K562 (cell line): Measurements from ENCODE around the gene DNAH3. TPM values are rescaled to one million over a fixed set of nuclear protein-coding genes. Genes with fewer than 3 reads are reported as not detected.
A peak's percentile ranks its signal among the peaks of the same experiment; 100 is the strongest.

Experiments used
- ATAC-seq: fragments of 200-7000 bp; cut with Tn5 transposase; 3 replicates; pipeline ENCODE4 v1.9.1; 2020; ENCODE audit warnings: moderate library complexity
- BruUV-seq: library from RNA; stranded (reverse); fragments of 400-500 nt; replicated peaks from 2 replicates; lab custom pipeline; 2021; lab: Mats Ljungman, UMichigan
- CTCF ChIA-PET: fragments of 300-600 bp; formaldehyde crosslinking; extraction: SDS; loops from one replicate; lab custom pipeline; 2021; ENCODE audit warnings: low intra/inter-chr PET ratio; lab: Yijun Ruan, JAX
- POLR2A ChIA-PET: fragments of 300-600, 350-650 bp; sonication (Branson Sonifier 250); formaldehyde crosslinking; extraction: SDS; loops from one replicate; lab custom pipeline; 2021; ENCODE audit warnings: antibody characterized with exemption, inconsistent platforms; lab: Yijun Ruan, JAX
- DNase-seq, 4 experiments: peaks; one replicate each; pipeline versions ENCODE4 v3.0.0 to v3.0.0-alpha.2; 2011 to 2018; ENCODE audit warnings: low spot score in 3 of 4, mixed read lengths in 3 of 4; ENCODE audit errors: extremely low read depth in 1 of 4
- FAIRE-seq: peaks from 2 replicates; lab custom pipeline; 2011; peaks lifted over from hg19 to GRCh38; lab: Jason Lieb, UNC
- H2AFZ ChIP-seq: 2 replicates; pipeline ENCODE4 v1.6.0; 2011; ENCODE audit warnings: low read depth, low read length, control low read depth, inconsistent platforms
- H3K27ac ChIP-seq: fragments of 200-600 bp; 3 replicates; pipeline ENCODE4 v1.8.0; 2011; ENCODE audit warnings: low read depth, mild to moderate bottlenecking, control low read depth, inconsistent platforms, low read length, moderate library complexity, mixed read lengths; ENCODE audit errors: extremely low read depth
- H3K27me3 ChIP-seq, 2 experiments: fragments of 300-600 bp in 1 of 2; 2 replicates in 1 of 2; 3 replicates in 1 of 2; pipeline versions ENCODE4 v1.6.0 to v1.8.0; 2011; ENCODE audit warnings: inconsistent platforms in 2 of 2, low read length in 2 of 2, mild to moderate bottlenecking in 1 of 2, mixed read lengths in 1 of 2, moderate library complexity in 1 of 2; ENCODE audit not compliant: control insufficient read depth in 2 of 2, insufficient read depth in 2 of 2
- H3K36me3 ChIP-seq: fragments of 300-600 bp; 3 replicates; pipeline ENCODE4 v1.8.0; 2011; ENCODE audit warnings: mild to moderate bottlenecking, low read length, inconsistent platforms; ENCODE audit not compliant: control insufficient read depth, insufficient read depth
- H3K4me1 ChIP-seq, 2 experiments: fragments of 200-600 bp in 1 of 2; replicated peaks in 1 of 2; 2 replicates in 1 of 2; 3 replicates in 1 of 2; pipeline versions ENCODE4 v1.5.1 to v1.8.0; 2011; ENCODE audit warnings: inconsistent platforms in 2 of 2, low read length in 2 of 2, mild to moderate bottlenecking in 1 of 2, mixed read lengths in 1 of 2, moderate library complexity in 1 of 2; ENCODE audit not compliant: control insufficient read depth in 2 of 2, insufficient read depth in 2 of 2
- H3K4me2 ChIP-seq: 2 replicates; pipeline ENCODE4 v1.6.1; 2011; ENCODE audit warnings: low read length, control low read depth, inconsistent platforms, mixed read lengths; ENCODE audit not compliant: insufficient read depth
- H3K4me3 ChIP-seq: fragments of 200-600 bp; sonication (generic), shearing (Covaris generic); 2 replicates; pipeline ENCODE4 v1.5.1; 2016; ENCODE audit warnings: control low read depth, inconsistent platforms
- H3K79me2 ChIP-seq: fragments of 200-600 bp; 3 replicates; pipeline ENCODE4 v1.8.0; 2011; ENCODE audit warnings: low read length, inconsistent platforms; ENCODE audit not compliant: control insufficient read depth, insufficient read depth
- H3K9ac ChIP-seq, 2 experiments: 2 replicates each; pipeline versions ENCODE4 v1.6.0 to v1.6.1; 2011; ENCODE audit warnings: low read depth in 2 of 2, low read length in 2 of 2, control low read depth in 1 of 2, inconsistent platforms in 1 of 2, mild to moderate bottlenecking in 1 of 2, mixed read lengths in 1 of 2; ENCODE audit not compliant: insufficient read depth in 1 of 2
- H3K9me1 ChIP-seq: one replicate; pipeline ENCODE4 v1.6.0; 2011; ENCODE audit warnings: inconsistent platforms, mild to moderate bottlenecking, low read length, moderate library complexity; ENCODE audit not compliant: control insufficient read depth, insufficient read depth
- H3K9me3 ChIP-seq: replicated peaks from 2 replicates; pipeline ENCODE4 v1.5.1; 2011; ENCODE audit warnings: low read depth, low read length, inconsistent platforms; ENCODE audit not compliant: control insufficient read depth, insufficient read depth
- H4K20me1 ChIP-seq: replicated peaks from 2 replicates; pipeline ENCODE4 v1.6.1; 2011; ENCODE audit warnings: low read length, inconsistent platforms, mixed read lengths; ENCODE audit not compliant: control insufficient read depth, insufficient read depth
- CBFA2T2 ChIP-seq: fragments of 450-650 bp; conservative IDR thresholded peaks from 2 replicates; pipeline ENCODE4 v1.6.1; 2017; ENCODE audit warnings: mild to moderate bottlenecking
- CBFA2T3 ChIP-seq: fragments of 450-650 bp; IDR thresholded peaks from 2 replicates; pipeline ENCODE4 v1.6.1; 2017
- CHD4 ChIP-seq: fragments of 200-600 bp; sonication (generic); IDR thresholded peaks from 3 replicates; pipeline ENCODE4 v1.6.1; 2012; ENCODE audit warnings: low read depth, mild to moderate bottlenecking, mixed read lengths, low read length, inconsistent platforms; ENCODE audit not compliant: insufficient read depth, insufficient replicate concordance, poor library complexity, severe bottlenecking
- DMBX1 ChIP-seq: fragments of 250-450 bp; sonication (Bioruptor Pico); IDR thresholded peaks from 2 replicates; pipeline ENCODE4 v1.8.0; 2022; ENCODE audit warnings: inconsistent platforms, mild to moderate bottlenecking, moderate library complexity, borderline replicate concordance
- ERF ChIP-seq: fragments of 450-650 bp; formaldehyde crosslinking; IDR thresholded peaks from 2 replicates; pipeline ENCODE4 v1.4.0; 2020; ENCODE audit warnings: mild to moderate bottlenecking, mixed read lengths
- EZH2 ChIP-seq: IDR thresholded peaks from 2 replicates; pipeline ENCODE4 v1.6.1; 2012; ENCODE audit warnings: low read depth, mild to moderate bottlenecking, inconsistent platforms, low read length, borderline replicate concordance
- PHB ChIP-seq: fragments of 250-450 bp; sonication (Bioruptor Pico); IDR thresholded peaks from 2 replicates; pipeline ENCODE4 v1.5.0; 2021
- SLC30A9 ChIP-seq: fragments of 250-450 bp; sonication (Bioruptor Pico); IDR thresholded peaks from 2 replicates; pipeline ENCODE4 v1.8.0; 2022; ENCODE audit warnings: mild to moderate bottlenecking, moderate library complexity
- TAL1 ChIP-seq: fragments of 450-650 bp; IDR thresholded peaks from 2 replicates; pipeline ENCODE4 v1.6.1; 2016; ENCODE audit warnings: mild to moderate bottlenecking
- U2AF1 ChIP-seq: fragments of 200-400 bp; formaldehyde crosslinking; optimal IDR thresholded peaks from 2 replicates; pipeline ENCODE3; 2017; ENCODE audit warnings: mild to moderate bottlenecking, low read depth, low read length, moderate library complexity
- ZKSCAN3 ChIP-seq: fragments of 250-450 bp; sonication (Bioruptor Pico); IDR thresholded peaks from 2 replicates; pipeline ENCODE4 v1.4.0; 2020
- ZNF583 ChIP-seq: fragments of 250-450 bp; sonication (Bioruptor Pico); IDR thresholded peaks from 2 replicates; pipeline ENCODE4 v1.4.0; 2020
- WGBS: fragments of 100-300 bp; shearing (Covaris generic); methylation state at CpG from one replicate; pipeline ENCODE4 v1.1.6; 2016; ENCODE audit warnings: low coverage, mixed read lengths; ENCODE audit not compliant: insufficient coverage; ENCODE audit errors: missing lambda C conversion rate; 5-methylcytosine and 5-hydroxymethylcytosine counted together
- in situ Hi-C: fragments of 300-500 bp; cut with MboI; formaldehyde crosslinking; loops from 4 replicates; pipeline ENCODE4 v1.15.0; 2018; ENCODE audit warnings: inconsistent platforms, mixed read lengths
- intact Hi-C: fragments of 100-400 bp; cut with micrococcal nuclease; formaldehyde crosslinking; loops from 2 replicates; pipeline ENCODE4 v1.14.2; 2022
- polyA plus RNA-seq, 8 experiments: library from polyadenylated mRNA; depleted of rRNA in 4 of 8; stranded (reverse) in 5 of 8; unstranded in 3 of 8; fragments of >200 nt; fragmentation: Nextera tagmentation in 2 of 8; fragmentation: Illumina TruSeq in 1 of 8; extraction: Ambion mirVana in 2 of 8; extraction: Trizol in 1 of 8; gene quantifications; 2 replicates each; pipeline versions ENCODE4 v1.2.1 to v1.2.3, GENCODE V29; 2011 to 2014; ENCODE audit warnings: inconsistent platforms in 1 of 8, missing spikeins in 1 of 8
- total RNA-seq, 7 experiments: library from RNA; depleted of rRNA in 6 of 7; stranded (reverse); fragments of >200 nt in 6 of 7; fragmentation: Illumina TruSeq in 2 of 7; extraction: Trizol in 2 of 7; gene quantifications; 2 replicates each; pipeline versions ENCODE4 v1.2.1 to v1.2.3, GENCODE V29; 2011 to 2021; ENCODE audit warnings: low replicate concordance in 1 of 7
- TF ChIP-seq, protein P1 (sequence below): sonication (generic); formaldehyde crosslinking; IDR thresholded peaks from 2 replicates; pipeline ENCODE4 v1.8.1; 2023; ENCODE audit warnings: mild to moderate bottlenecking, missing genetic modification reagents
- TF ChIP-seq, protein P2 (sequence below): sonication (generic); formaldehyde crosslinking; IDR thresholded peaks from 2 replicates; pipeline ENCODE4 v1.8.1; 2022; ENCODE audit warnings: missing genetic modification reagents
- TF ChIP-seq, protein P3 (sequence below): fragments of 200-800 bp; sonication (Bioruptor generic); IDR thresholded peaks from 2 replicates; pipeline ENCODE4 v1.6.1; 2017; ENCODE audit warnings: missing genetic modification characterization, missing compliant biosample characterization
- TF ChIP-seq, protein P4 (sequence below): sonication (generic); formaldehyde crosslinking; IDR thresholded peaks from 2 replicates; pipeline ENCODE4 v1.8.0; 2022; ENCODE audit warnings: mild to moderate bottlenecking, missing genetic modification reagents

Gene DNAH3
- total and polyA plus RNA-seq, 9 of the 15 experiments (the other 6 are each of a cell fraction or from before 2014, with no cell fraction given): 0.32 to 0.84 (median 0.44) TPM

DNA sequence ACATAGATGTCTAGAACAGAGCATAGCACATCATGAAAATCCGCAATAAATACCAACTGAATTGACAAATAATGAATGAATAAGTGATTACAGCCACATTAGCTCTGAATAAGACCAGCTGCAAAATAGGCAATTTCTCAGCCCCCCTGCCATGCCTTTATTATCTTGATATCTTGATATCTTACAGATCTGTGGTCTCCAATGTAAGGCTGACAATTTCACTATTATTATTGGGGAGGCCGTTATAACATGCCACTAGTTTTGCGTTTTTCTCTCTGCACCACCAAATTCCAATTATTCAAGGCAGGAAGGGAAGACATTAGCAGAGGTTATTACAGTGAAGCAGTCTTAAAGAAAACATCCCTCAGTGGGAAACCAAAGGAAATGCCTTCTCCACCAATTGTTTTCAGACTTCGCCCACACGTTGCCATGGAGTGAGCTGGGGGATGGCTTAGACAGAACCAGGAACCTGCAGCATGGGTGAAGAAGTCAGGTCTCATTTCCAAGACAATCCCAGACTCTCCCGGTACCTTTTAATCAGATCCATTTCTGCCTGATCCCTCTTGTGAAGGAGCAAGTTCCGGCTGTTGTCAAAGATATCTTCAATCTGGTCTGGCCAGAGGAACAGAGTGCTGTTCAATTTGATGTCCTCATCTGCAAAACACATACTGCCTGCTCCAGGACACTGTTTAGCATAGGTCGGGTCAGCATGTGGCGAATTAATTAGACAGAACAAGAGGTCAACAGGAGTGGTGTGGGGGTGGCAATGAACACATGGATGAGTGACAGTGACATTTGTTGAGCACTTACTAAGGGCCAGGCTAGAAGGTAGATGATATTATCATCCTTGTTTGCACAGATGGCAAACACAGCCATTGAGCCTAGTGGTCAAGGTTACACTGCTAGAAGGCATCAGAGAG, 46.4 kb downstream of the DNAH3 start:
- no peaks in the 10 kb centered on the region for H3K9me1 ChIP-seq
- in situ Hi-C loops (no loop called here), intact Hi-C loops (no loop called here)
- WGBS: 1% methylated on average over 9 of the region's 9 CpGs
- no peaks in the 10 kb centered on the region for H3K9me3 ChIP-seq
- H3K79me2 ChIP-seq: no peaks in the 10 kb centered on the region
- no peak overlapping the region for H3K4me2 ChIP-seq
- no peaks in the 10 kb centered on the region for H3K36me3 ChIP-seq
- ChIA-PET CTCF (no interaction called here), POLR2A (no interaction called here)
- no peak for ATAC-seq
- no peak for DNase-seq
- H2AFZ ChIP-seq: no peak overlapping the region
- no peak overlapping the region for H3K27ac ChIP-seq
- BruUV-seq: no TSS peak
- FAIRE-seq: no peak
- H3K27me3 ChIP-seq: peaks cover 18 to 23% of the 10 kb centered on the region in 2 experiments
- no peaks in the 10 kb centered on the region for H4K20me1 ChIP-seq
- H3K4me1 ChIP-seq: no peaks in the 10 kb centered on the region; a peak in 1 of 5 replicates
- H3K9ac ChIP-seq: no peak overlapping the region
- no peak overlapping the region for H3K4me3 ChIP-seq
- TF ChIP-seq TAL1 (peak; percentile 31), EZH2 (no peak), PHB (CRISPR knock-in tag) (no peak), CBFA2T2 (peak; percentile 25; the same call in 1 of the 2 replicates), DMBX1 (no peak), SLC30A9 (no peak), CHD4 (no peak), U2AF1 (no peak), ERF (no peak), ZNF583 (no peak), ZKSCAN3 (CRISPR knock-in tag) (no peak), CBFA2T3 (peak; percentile 54)
- TF ChIP-seq, protein P1, sequence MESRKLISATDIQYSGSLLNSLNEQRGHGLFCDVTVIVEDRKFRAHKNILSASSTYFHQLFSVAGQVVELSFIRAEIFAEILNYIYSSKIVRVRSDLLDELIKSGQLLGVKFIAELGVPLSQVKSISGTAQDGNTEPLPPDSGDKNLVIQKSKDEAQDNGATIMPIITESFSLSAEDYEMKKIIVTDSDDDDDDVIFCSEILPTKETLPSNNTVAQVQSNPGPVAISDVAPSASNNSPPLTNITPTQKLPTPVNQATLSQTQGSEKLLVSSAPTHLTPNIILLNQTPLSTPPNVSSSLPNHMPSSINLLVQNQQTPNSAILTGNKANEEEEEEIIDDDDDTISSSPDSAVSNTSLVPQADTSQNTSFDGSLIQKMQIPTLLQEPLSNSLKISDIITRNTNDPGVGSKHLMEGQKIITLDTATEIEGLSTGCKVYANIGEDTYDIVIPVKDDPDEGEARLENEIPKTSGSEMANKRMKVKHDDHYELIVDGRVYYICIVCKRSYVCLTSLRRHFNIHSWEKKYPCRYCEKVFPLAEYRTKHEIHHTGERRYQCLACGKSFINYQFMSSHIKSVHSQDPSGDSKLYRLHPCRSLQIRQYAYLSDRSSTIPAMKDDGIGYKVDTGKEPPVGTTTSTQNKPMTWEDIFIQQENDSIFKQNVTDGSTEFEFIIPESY (CRISPR knock-in tag): no peak
- TF ChIP-seq, protein P2, sequence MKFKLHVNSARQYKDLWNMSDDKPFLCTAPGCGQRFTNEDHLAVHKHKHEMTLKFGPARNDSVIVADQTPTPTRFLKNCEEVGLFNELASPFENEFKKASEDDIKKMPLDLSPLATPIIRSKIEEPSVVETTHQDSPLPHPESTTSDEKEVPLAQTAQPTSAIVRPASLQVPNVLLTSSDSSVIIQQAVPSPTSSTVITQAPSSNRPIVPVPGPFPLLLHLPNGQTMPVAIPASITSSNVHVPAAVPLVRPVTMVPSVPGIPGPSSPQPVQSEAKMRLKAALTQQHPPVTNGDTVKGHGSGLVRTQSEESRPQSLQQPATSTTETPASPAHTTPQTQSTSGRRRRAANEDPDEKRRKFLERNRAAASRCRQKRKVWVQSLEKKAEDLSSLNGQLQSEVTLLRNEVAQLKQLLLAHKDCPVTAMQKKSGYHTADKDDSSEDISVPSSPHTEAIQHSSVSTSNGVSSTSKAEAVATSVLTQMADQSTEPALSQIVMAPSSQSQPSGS (CRISPR knock-in tag): no peak
- TF ChIP-seq, protein P3, sequence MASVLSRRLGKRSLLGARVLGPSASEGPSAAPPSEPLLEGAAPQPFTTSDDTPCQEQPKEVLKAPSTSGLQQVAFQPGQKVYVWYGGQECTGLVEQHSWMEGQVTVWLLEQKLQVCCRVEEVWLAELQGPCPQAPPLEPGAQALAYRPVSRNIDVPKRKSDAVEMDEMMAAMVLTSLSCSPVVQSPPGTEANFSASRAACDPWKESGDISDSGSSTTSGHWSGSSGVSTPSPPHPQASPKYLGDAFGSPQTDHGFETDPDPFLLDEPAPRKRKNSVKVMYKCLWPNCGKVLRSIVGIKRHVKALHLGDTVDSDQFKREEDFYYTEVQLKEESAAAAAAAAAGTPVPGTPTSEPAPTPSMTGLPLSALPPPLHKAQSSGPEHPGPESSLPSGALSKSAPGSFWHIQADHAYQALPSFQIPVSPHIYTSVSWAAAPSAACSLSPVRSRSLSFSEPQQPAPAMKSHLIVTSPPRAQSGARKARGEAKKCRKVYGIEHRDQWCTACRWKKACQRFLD (CRISPR knock-in tag): no peak
- TF ChIP-seq, protein P4, sequence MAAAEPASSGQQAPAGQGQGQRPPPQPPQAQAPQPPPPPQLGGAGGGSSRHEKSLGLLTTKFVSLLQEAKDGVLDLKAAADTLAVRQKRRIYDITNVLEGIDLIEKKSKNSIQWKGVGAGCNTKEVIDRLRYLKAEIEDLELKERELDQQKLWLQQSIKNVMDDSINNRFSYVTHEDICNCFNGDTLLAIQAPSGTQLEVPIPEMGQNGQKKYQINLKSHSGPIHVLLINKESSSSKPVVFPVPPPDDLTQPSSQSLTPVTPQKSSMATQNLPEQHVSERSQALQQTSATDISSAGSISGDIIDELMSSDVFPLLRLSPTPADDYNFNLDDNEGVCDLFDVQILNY (CRISPR knock-in tag): no peak
